Breast epithelium (tissue), 4 donors: ENCODE results near the gene AGBL3. TPM values are rescaled to one million over a fixed set of nuclear protein-coding genes. Genes with fewer than 3 reads are reported as not detected.

Source experiments
- DNase-seq, 2 donors: peaks; one replicate each; pipeline ENCODE4 v3.0.0-alpha.2; 2019; ENCODE audit warnings: low spot score in 2 of 2
- H3K27ac ChIP-seq, 2 donors: fragments of 200-600 bp; sonication (generic) in 1 of 2; one replicate each; pipeline ENCODE4 v1.5.1; 2016 to 2019; ENCODE audit warnings: mild to moderate bottlenecking in 1 of 2
- H3K27me3 ChIP-seq, 2 donors: fragments of 200-600 bp; sonication (generic) in 1 of 2; one replicate each; pipeline versions ENCODE4 v1.5.1 to v1.6.0; 2017 to 2019; ENCODE audit warnings: control low read depth in 1 of 2, mild to moderate bottlenecking in 1 of 2
- H3K36me3 ChIP-seq: fragments of 200-600 bp; one replicate; pipeline ENCODE4 v1.5.1; 2019
- H3K4me1 ChIP-seq, 2 donors: fragments of 200-600 bp; sonication (generic); one replicate each; pipeline ENCODE4 v1.5.1; 2016 to 2019; ENCODE audit warnings: control low read depth in 1 of 2
- H3K4me3 ChIP-seq, 3 donors: fragments of 200-600 bp; sonication (generic); 1 replicate in 2 of 3; 2 replicates in 1 of 3; pipeline ENCODE4 v1.5.1; 2016 to 2019; ENCODE audit warnings: mild to moderate bottlenecking in 3 of 3, moderate library complexity in 2 of 3
- H3K9me3 ChIP-seq, 2 donors: fragments of 200-600 bp; sonication (generic) in 1 of 2; one replicate each; pipeline ENCODE4 v1.5.1; 2016 to 2019; ENCODE audit warnings: control low read depth in 1 of 2
- POLR2A ChIP-seq: fragments of 450-650 bp; IDR thresholded peaks from one replicate; pipeline ENCODE4 v1.6.1; 2016; ENCODE audit warnings: antibody characterized with exemption, mild to moderate bottlenecking, moderate library complexity
- POLR2AphosphoS5 ChIP-seq, 3 donors: sonication (generic); formaldehyde crosslinking; IDR thresholded peaks; one replicate each; pipeline ENCODE4 v1.6.1; 2017; ENCODE audit warnings: antibody characterized with exemption in 3 of 3
- intact Hi-C: fragments of 100-400 bp; cut with DNase I; formaldehyde crosslinking; loops from one replicate; pipeline ENCODE4 v1.15.1; 2023; ENCODE audit warnings: low total_unique reads
- total RNA-seq, 3 donors: library from RNA; depleted of rRNA; stranded (reverse); fragments of >200 nt; gene quantifications; one replicate each; pipeline ENCODE4 v1.1.0, GENCODE V29; 2016
- TF ChIP-seq, protein P1 (sequence below), 3 donors: fragments of 450-650 bp; IDR thresholded peaks; one replicate each; pipeline ENCODE4 v1.5.1; 2016 to 2017; ENCODE audit warnings: antibody characterized with exemption in 3 of 3, mild to moderate bottlenecking in 3 of 3, moderate library complexity in 3 of 3

The AGBL3 gene
- total RNA-seq, 3 donors from 2014 or later: 2.2 to 5.1 (median 4.3) TPM

- intact Hi-C loops: no loop called here
- TF ChIP-seq POLR2A (no peak), POLR2AphosphoS5 (IDR thresholded peaks at IDR 0.05) (no peak)
- TF ChIP-seq, protein P1, sequence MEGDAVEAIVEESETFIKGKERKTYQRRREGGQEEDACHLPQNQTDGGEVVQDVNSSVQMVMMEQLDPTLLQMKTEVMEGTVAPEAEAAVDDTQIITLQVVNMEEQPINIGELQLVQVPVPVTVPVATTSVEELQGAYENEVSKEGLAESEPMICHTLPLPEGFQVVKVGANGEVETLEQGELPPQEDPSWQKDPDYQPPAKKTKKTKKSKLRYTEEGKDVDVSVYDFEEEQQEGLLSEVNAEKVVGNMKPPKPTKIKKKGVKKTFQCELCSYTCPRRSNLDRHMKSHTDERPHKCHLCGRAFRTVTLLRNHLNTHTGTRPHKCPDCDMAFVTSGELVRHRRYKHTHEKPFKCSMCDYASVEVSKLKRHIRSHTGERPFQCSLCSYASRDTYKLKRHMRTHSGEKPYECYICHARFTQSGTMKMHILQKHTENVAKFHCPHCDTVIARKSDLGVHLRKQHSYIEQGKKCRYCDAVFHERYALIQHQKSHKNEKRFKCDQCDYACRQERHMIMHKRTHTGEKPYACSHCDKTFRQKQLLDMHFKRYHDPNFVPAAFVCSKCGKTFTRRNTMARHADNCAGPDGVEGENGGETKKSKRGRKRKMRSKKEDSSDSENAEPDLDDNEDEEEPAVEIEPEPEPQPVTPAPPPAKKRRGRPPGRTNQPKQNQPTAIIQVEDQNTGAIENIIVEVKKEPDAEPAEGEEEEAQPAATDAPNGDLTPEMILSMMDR (IDR thresholded peaks at IDR 0.05): no peak
Observed at GRCh38 chr7:135158874-135159273, 172.6 kb downstream of the AGBL3 start.

GRCh38 chr7:135159359-135160085, 173.2 kb downstream of the AGBL3 start:
- Histone ChIP-seq H3K4me1 (no peaks in the 10 kb centered on the region), H3K27ac (peak overlapping the region; percentile 54 to 63)

More at GRCh38 chr7:135158874-135159273, 172.6 kb downstream of the AGBL3 start:
- Histone ChIP-seq H3K9me3 (peaks cover 10 to 20% of the 10 kb centered on the region in 2 donors), H3K4me1 (no peaks in the 10 kb centered on the region), H3K4me3 (no peak overlapping the region), H3K36me3 (no peaks in the 10 kb centered on the region), H3K27me3 (no peaks in the 10 kb centered on the region), H3K27ac (peak overlapping the region; percentile 54 to 63)
- DNase-seq: no peak

GRCh38 chr7:135160098-135160857, 174.0 kb downstream of the AGBL3 start:
- peaks cover 10 to 15% of the 10 kb centered on the region in 2 donors for H3K9me3 ChIP-seq
- intact Hi-C loops: no loop called here
- no peak overlapping the region for H3K4me3 ChIP-seq
- DNase-seq: no peak
- H3K36me3 ChIP-seq: peaks cover 7% of the 10 kb centered on the region
- TF ChIP-seq, protein P1 (IDR thresholded peaks at IDR 0.05): no peak
- TF ChIP-seq POLR2A (no peak), POLR2AphosphoS5 (IDR thresholded peaks at IDR 0.05) (peak in 1 of 3 donors; percentile 16)
- no peaks in the 10 kb centered on the region for H3K27me3 ChIP-seq
- peak overlapping the region; percentile 54 to 68 for H3K27ac ChIP-seq
- no peaks in the 10 kb centered on the region for H3K4me1 ChIP-seq

More at GRCh38 chr7:135159359-135160085, 173.2 kb downstream of the AGBL3 start:
- Histone ChIP-seq H3K9me3 (peaks cover 10 to 20% of the 10 kb centered on the region in 2 donors), H3K27me3 (no peaks in the 10 kb centered on the region), H3K36me3 (peaks cover 3% of the 10 kb centered on the region), H3K4me3 (no peak overlapping the region)
- no peak for TF ChIP-seq POLR2A
- TF ChIP-seq, protein P1 (IDR thresholded peaks at IDR 0.05): no peak
- no peak for TF ChIP-seq POLR2AphosphoS5 (IDR thresholded peaks at IDR 0.05)
- DNase-seq: no peak
- intact Hi-C loops: no loop called here

- Histone ChIP-seq H3K4me1 (no peaks in the 10 kb centered on the region), H3K27me3 (no peaks in the 10 kb centered on the region), H3K9me3 (peaks cover 6 to 8% of the 10 kb centered on the region in 2 donors), H3K27ac (peak overlapping the region; percentile 54 to 68), H3K36me3 (peaks cover 7% of the 10 kb centered on the region), H3K4me3 (no peak overlapping the region)
- intact Hi-C loops: no loop called here
- no peak for TF ChIP-seq POLR2A
- TF ChIP-seq, protein P1 (IDR thresholded peaks at IDR 0.05): no peak
- TF ChIP-seq POLR2AphosphoS5 (IDR thresholded peaks at IDR 0.05): no peak
- DNase-seq: no peak
Observed at GRCh38 chr7:135160858-135161653, 174.7 kb downstream of the AGBL3 start.
